H9 (cell line): ENCODE measurements around the gene SLC12A4. TPM values are rescaled to one million over a fixed set of nuclear protein-coding genes. Genes with fewer than 3 reads are reported as not detected.

Experiments
- DNase-seq: peaks from one replicate; pipeline ENCODE4 v3.0.0-alpha.2; 2017
- H2AFZ ChIP-seq: one replicate; pipeline ENCODE4 v1.6.1; 2013; ENCODE audit warnings: mild to moderate bottlenecking, low read length, control low read depth, moderate library complexity
- H2AK5ac ChIP-seq: 2 replicates; pipeline ENCODE4 v1.6.1; 2013; ENCODE audit warnings: low read length, control low read depth, mixed read lengths; ENCODE audit not compliant: insufficient read length
- H2BK120ac ChIP-seq: one replicate; pipeline ENCODE4 v1.6.1; 2013; ENCODE audit warnings: low read depth, mild to moderate bottlenecking, low read length, control low read depth, inconsistent platforms; ENCODE audit not compliant: poor library complexity, severe bottlenecking
- H2BK12ac ChIP-seq: 2 replicates; pipeline ENCODE4 v1.6.1; 2013; ENCODE audit warnings: low read length, control low read depth, mixed read lengths, low read depth; ENCODE audit not compliant: insufficient read length
- H2BK15ac ChIP-seq: 2 replicates; pipeline ENCODE4 v1.6.1; 2013; ENCODE audit warnings: low read depth, low read length, control low read depth
- H2BK20ac ChIP-seq: one replicate; pipeline ENCODE4 v1.6.1; 2013; ENCODE audit warnings: low read depth, mild to moderate bottlenecking, low read length, control low read depth, inconsistent platforms; ENCODE audit not compliant: poor library complexity, severe bottlenecking
- H2BK5ac ChIP-seq: 2 replicates; pipeline ENCODE4 v1.6.1; 2013; ENCODE audit warnings: low read length, control low read depth, mixed read lengths; ENCODE audit not compliant: insufficient read length
- H3K14ac ChIP-seq: 2 replicates; pipeline ENCODE4 v1.6.1; 2013; ENCODE audit warnings: low read length, control low read depth; ENCODE audit not compliant: insufficient read depth
- H3K18ac ChIP-seq: 2 replicates; pipeline ENCODE4 v1.6.1; 2013; ENCODE audit warnings: low read depth, mild to moderate bottlenecking, mixed read lengths, low read length, control low read depth; ENCODE audit not compliant: insufficient read length
- H3K23ac ChIP-seq: 2 replicates; pipeline ENCODE4 v1.6.1; 2013; ENCODE audit warnings: low read length, control low read depth, mixed read lengths, low read depth; ENCODE audit not compliant: insufficient read length
- H3K23me2 ChIP-seq: 2 replicates; pipeline ENCODE4 v1.6.1; 2013; ENCODE audit warnings: low read depth, mild to moderate bottlenecking, mixed read lengths, low read length, control low read depth; ENCODE audit not compliant: insufficient read length, poor library complexity, severe bottlenecking
- H3K27ac ChIP-seq: 2 replicates; pipeline ENCODE4 v1.5.1; 2013; ENCODE audit warnings: low read length, control low read depth, mixed read lengths, low read depth; ENCODE audit not compliant: insufficient read length
- H3K27me3 ChIP-seq: 2 replicates; pipeline ENCODE4 v1.6.1; 2013; ENCODE audit warnings: low read length, control low read depth, inconsistent platforms; ENCODE audit not compliant: insufficient read depth
- H3K4ac ChIP-seq: 2 replicates; pipeline ENCODE4 v1.6.1; 2013; ENCODE audit warnings: low read depth, mild to moderate bottlenecking, control low read depth, inconsistent platforms, low read length, moderate library complexity
- H3K4me1 ChIP-seq: 2 replicates; pipeline ENCODE4 v1.6.1; 2013; ENCODE audit warnings: low read length, control low read depth, inconsistent platforms; ENCODE audit not compliant: insufficient read depth
- H3K4me2 ChIP-seq: 2 replicates; pipeline ENCODE4 v1.6.1; 2013; ENCODE audit warnings: low read length, control low read depth, mixed read lengths; ENCODE audit not compliant: insufficient read length, insufficient read depth
- H3K56ac ChIP-seq: 2 replicates; pipeline ENCODE4 v1.6.1; 2013; ENCODE audit warnings: low read depth, mild to moderate bottlenecking, mixed read lengths, low read length, control low read depth; ENCODE audit not compliant: insufficient read length
- H3K79me1 ChIP-seq: 2 replicates; pipeline ENCODE4 v1.6.1; 2013; ENCODE audit warnings: low read depth, mild to moderate bottlenecking, moderate library complexity, low read length, control low read depth, inconsistent platforms; ENCODE audit not compliant: insufficient read depth, poor library complexity, severe bottlenecking
- H3K79me2 ChIP-seq: 2 replicates; pipeline ENCODE4 v1.6.1; 2013; ENCODE audit warnings: low read length, control low read depth, inconsistent platforms; ENCODE audit not compliant: insufficient read depth
- H3K9ac ChIP-seq: 2 replicates; pipeline ENCODE4 v1.6.1; 2013; ENCODE audit warnings: low read length, control low read depth, mixed read lengths; ENCODE audit not compliant: insufficient read length; ENCODE audit errors: extremely low read depth
- H3K9me3 ChIP-seq: one replicate; pipeline ENCODE4 v1.6.1; 2013; ENCODE audit warnings: low read depth, low read length, inconsistent platforms; ENCODE audit not compliant: control insufficient read depth
- H3T11ph ChIP-seq: one replicate; pipeline ENCODE4 v1.6.1; 2013; ENCODE audit warnings: mild to moderate bottlenecking, low read length, control low read depth, inconsistent platforms
- H4K20me1 ChIP-seq: one replicate; pipeline ENCODE4 v1.6.1; 2013; ENCODE audit not compliant: control insufficient read depth, insufficient read length, insufficient read depth
- H4K5ac ChIP-seq: 2 replicates; pipeline ENCODE4 v1.6.1; 2013; ENCODE audit warnings: low read depth, mild to moderate bottlenecking, mixed read lengths, low read length, control low read depth; ENCODE audit not compliant: insufficient read length
- H4K8ac ChIP-seq: replicated peaks from 2 replicates; pipeline ENCODE4 v1.6.1; 2013; ENCODE audit warnings: low read length, control low read depth, mixed read lengths, low read depth; ENCODE audit not compliant: insufficient read length
- H4K91ac ChIP-seq: 2 replicates; pipeline ENCODE4 v1.6.1; 2013; ENCODE audit warnings: low read depth, mild to moderate bottlenecking, moderate library complexity, mixed read lengths, low read length, control low read depth; ENCODE audit not compliant: insufficient read length
- H3K27ac Mint-ChIP-seq, 3 experiments: 2 replicates in 2 of 3; 3 replicates in 1 of 3; pipeline ENCODE4 v1.8.0; 2020 to 2021; ENCODE audit warnings: mixed read lengths in 3 of 3, mild to moderate bottlenecking in 1 of 3, moderate library complexity in 1 of 3
- H3K27me3 Mint-ChIP-seq: 2 replicates; pipeline ENCODE4 v1.8.0; 2021; ENCODE audit warnings: low read depth, mild to moderate bottlenecking, moderate library complexity, mixed read lengths
- H3K36me3 Mint-ChIP-seq, 3 experiments: 2 replicates in 2 of 3; 3 replicates in 1 of 3; pipeline ENCODE4 v1.8.0; 2020 to 2021; ENCODE audit warnings: low read depth in 3 of 3, mixed read lengths in 3 of 3; ENCODE audit not compliant: insufficient read depth in 1 of 3
- H3K4me1 Mint-ChIP-seq, 2 experiments: 2 replicates each; pipeline ENCODE4 v1.8.0; 2020; ENCODE audit warnings: mixed read lengths in 2 of 2
- H3K4me3 Mint-ChIP-seq, 2 experiments: 2 replicates in 1 of 2; 3 replicates in 1 of 2; pipeline ENCODE4 v1.8.0; 2020 to 2021; ENCODE audit warnings: mild to moderate bottlenecking in 2 of 2, mixed read lengths in 2 of 2, moderate library complexity in 1 of 2
- H3K9me3 Mint-ChIP-seq, 2 experiments: 2 replicates in 1 of 2; 3 replicates in 1 of 2; pipeline ENCODE4 v1.8.0; 2020; ENCODE audit warnings: mild to moderate bottlenecking in 2 of 2, mixed read lengths in 2 of 2, moderate library complexity in 1 of 2
- CTCF ChIP-seq: fragments of 200-600 bp; sonication (generic); conservative IDR thresholded peaks from 3 replicates; pipeline ENCODE4 v1.8.0; 2021; ENCODE audit warnings: antibody characterized with exemption, mild to moderate bottlenecking
- WGBS: extraction: QIAGEN DNeasy Blood & Tissue Kit; methylation state at CpG from one replicate; pipeline ENCODE4 v1.1.7; 2013; ENCODE audit warnings: missing lambda C conversion rate, low lambda C conversion rate, mixed read lengths; ENCODE audit not compliant: insufficient read length; ENCODE audit errors: extremely low coverage; 5-methylcytosine and 5-hydroxymethylcytosine counted together
- total RNA-seq: library from RNA; stranded (reverse); gene quantifications from 2 replicates; pipeline ENCODE4 v1.2.1, GENCODE V29; 2021

The SLC12A4 gene
- total RNA-seq, 1 experiment from 2014 or later = 46.7 TPM

GRCh38 chr16:67928561-67929364 is 39.7 kb downstream of the SLC12A4 start:
- WGBS = no CpG with 5 or more reads among the region's 16 CpGs
- Histone ChIP-seq H4K91ac (no peak overlapping the region), H3K9ac (no peak overlapping the region), H3K27me3 (no peaks in the 10 kb centered on the region), H2BK5ac (no peak overlapping the region), H3K9me3 (no peaks in the 10 kb centered on the region), H3K4me2 (no peak overlapping the region), H3K18ac (no peak overlapping the region), H4K8ac (no peak overlapping the region), H3K23me2 (no peaks in the 10 kb centered on the region), H4K20me1 (no peaks in the 10 kb centered on the region), H4K5ac (no peak overlapping the region), H2BK15ac (no peak overlapping the region), H2AK5ac (no peak overlapping the region), H3K56ac (no peak overlapping the region), H2BK12ac (no peak overlapping the region), H2AFZ (no peak overlapping the region), H3K4me1 (no peaks in the 10 kb centered on the region), H3T11ph (no peak overlapping the region), H3K14ac (no peak overlapping the region), H3K23ac (no peak overlapping the region), H3K79me1 (no peaks in the 10 kb centered on the region), H2BK20ac (no peak overlapping the region), H3K27ac (no peak overlapping the region), H3K4ac (no peak overlapping the region), H3K79me2 (no peaks in the 10 kb centered on the region), H2BK120ac (no peak overlapping the region)
- peaks cover 11 to 34% (median 14%) of the 10 kb centered on the region in 3 experiments for H3K36me3 Mint-ChIP-seq
- TF ChIP-seq CTCF = peak; percentile 90
- peak; percentile 83 for DNase-seq
- H3K4me3 Mint-ChIP-seq = no peak overlapping the region; a peak in 1 of 5 replicates
- H3K9me3 Mint-ChIP-seq = no peaks in the 10 kb centered on the region
- H3K27ac Mint-ChIP-seq = no peak overlapping the region
- peaks cover 6 to 7% of the 10 kb centered on the region in 2 experiments; a peak in 3 of 4 replicates for H3K4me1 Mint-ChIP-seq
- peaks cover under 1% of the 10 kb centered on the region; the same call in 1 of the 2 replicates for H3K27me3 Mint-ChIP-seq
